Measurements from ENCODE around the gene CDC73.
"Not testable (repeated sequence)": the region's sequence is repeated elsewhere in the genome, so short reads cannot be mapped to it uniquely, and the experiment has no call there.

CDC73 gene

GRCh38 chr1:193181536-193181935 lies 59.7 kb downstream of the CDC73 start:
- no peak for DNase-seq (ENCODE audit: low spot score)

- DNase-seq (ENCODE audit: low spot score), result no peak
Measured at GRCh38 chr1:193181985-193182384, 60.2 kb downstream of the CDC73 start.

GRCh38 chr1:193183019-193183627 lies 61.3 kb downstream of the CDC73 start:
- peak; percentile 70 for DNase-seq (ENCODE audit: low spot score)

- no peak for DNase-seq (ENCODE audit: low spot score)
Measured at GRCh38 chr1:193184776-193185175, 62.9 kb downstream of the CDC73 start.

- DNase-seq (ENCODE audit: low spot score), result no peak
Measured at GRCh38 chr1:193185211-193185610, 63.4 kb downstream of the CDC73 start.

GRCh38 chr1:193185901-193186731 lies 64.3 kb downstream of the CDC73 start, which contains the start of gene B3GALT2:
B3GALT2 (minus strand) TSS chr1:193186613; CDS start chr1:193181562, 5,051 bp downstream.
- no peak for DNase-seq (ENCODE audit: low spot score)

- DNase-seq (ENCODE audit: low spot score), result no peak
Measured at GRCh38 chr1:193187114-193187513, 65.3 kb downstream of the CDC73 start.

- DNase-seq (ENCODE audit: low spot score), result not testable (repeated sequence)
Measured at GRCh38 chr1:193188915-193189314, 67.1 kb downstream of the CDC73 start.

- DNase-seq (ENCODE audit: low spot score), result no peak
Measured at GRCh38 chr1:193189442-193190095, 67.7 kb downstream of the CDC73 start.

- DNase-seq (ENCODE audit: low spot score), result no peak
Measured at GRCh38 chr1:193190096-193190744, 68.4 kb downstream of the CDC73 start.

- no peak for DNase-seq (ENCODE audit: low spot score)
Measured at GRCh38 chr1:193192586-193192985, 70.8 kb downstream of the CDC73 start.

GRCh38 chr1:193199940-193200339 lies 78.1 kb downstream of the CDC73 start:
- no peak for DNase-seq (ENCODE audit: low spot score)

GRCh38 chr1:193201021-193201420 lies 79.2 kb downstream of the CDC73 start:
- no peak for DNase-seq (ENCODE audit: low spot score)

- no peak for DNase-seq (ENCODE audit: low spot score)
Measured at GRCh38 chr1:193210996-193211395, 89.2 kb downstream of the CDC73 start.

- no peak for DNase-seq (ENCODE audit: low spot score)
Measured at GRCh38 chr1:193211539-193211938, 89.7 kb downstream of the CDC73 start.

- no peak for DNase-seq (ENCODE audit: low spot score)
Measured at GRCh38 chr1:193212637-193213036, 90.8 kb downstream of the CDC73 start.

GRCh38 chr1:193213998-193214397 lies 92.2 kb downstream of the CDC73 start:
- no peak for DNase-seq (ENCODE audit: low spot score)

- no peak for DNase-seq (ENCODE audit: low spot score)
Measured at GRCh38 chr1:193216920-193217319, 95.1 kb downstream of the CDC73 start.

- DNase-seq (ENCODE audit: low spot score), result no peak
Measured at GRCh38 chr1:193219391-193219790, 97.6 kb downstream of the CDC73 start.

GRCh38 chr1:193221651-193222050 lies 99.8 kb downstream of the CDC73 start:
- DNase-seq (ENCODE audit: low spot score), result no peak

GRCh38 chr1:193222056-193222615 lies 100.3 kb downstream of the CDC73 start:
- no peak for DNase-seq (ENCODE audit: low spot score)

- DNase-seq (ENCODE audit: low spot score), result no peak
Measured at GRCh38 chr1:193229136-193229535, 107.3 kb downstream of the CDC73 start.
